Esophagus (tissue), 2 donors: Measurements from ENCODE around the gene CSH2. TPM values are rescaled to one million over a fixed set of nuclear protein-coding genes. Genes with fewer than 3 reads are reported as not detected.
"Not testable (repeated sequence)": the region's sequence is repeated elsewhere in the genome, so short reads cannot be mapped to it uniquely, and the experiment has no call there.

ENCODE experiments used
- H3K27ac ChIP-seq, 2 donors: one replicate each; pipeline ENCODE4 v1.5.1; 2013; ENCODE audit warnings: low read depth in 2 of 2, mild to moderate bottlenecking in 2 of 2, inconsistent platforms in 1 of 2, low read length in 1 of 2, moderate library complexity in 1 of 2
- H3K27me3 ChIP-seq, 2 donors: one replicate each; pipeline ENCODE4 v1.6.1; 2013; ENCODE audit warnings: low read length in 2 of 2, control low read depth in 1 of 2, mild to moderate bottlenecking in 1 of 2; ENCODE audit not compliant: insufficient read depth in 2 of 2, control insufficient read depth in 1 of 2
- H3K36me3 ChIP-seq, 2 donors: one replicate each; pipeline ENCODE4 v1.6.1; 2013; ENCODE audit warnings: low read length in 1 of 2; ENCODE audit not compliant: control insufficient read depth in 2 of 2, insufficient read depth in 2 of 2
- H3K4me1 ChIP-seq, 2 donors: one replicate each; pipeline ENCODE4 v1.6.1; 2013; ENCODE audit warnings: low read length in 1 of 2; ENCODE audit not compliant: control insufficient read depth in 2 of 2, insufficient read depth in 2 of 2
- H3K4me3 ChIP-seq, 2 donors: one replicate each; pipeline ENCODE4 v1.5.1; 2013; ENCODE audit warnings: low read length in 2 of 2, mild to moderate bottlenecking in 2 of 2, low read depth in 1 of 2, moderate library complexity in 1 of 2
- H3K9me3 ChIP-seq, 2 donors: one replicate each; pipeline ENCODE4 v1.6.1; 2013; ENCODE audit warnings: mild to moderate bottlenecking in 2 of 2, low read depth in 1 of 2, low read length in 1 of 2, moderate library complexity in 1 of 2; ENCODE audit not compliant: control insufficient read depth in 2 of 2, insufficient read depth in 1 of 2
- WGBS, 2 donors: extraction: QIAGEN DNeasy Blood & Tissue Kit; methylation state at CpG; one replicate each; pipeline ENCODE4 v1.1.7; 2013; 5-methylcytosine and 5-hydroxymethylcytosine counted together
- polyA plus RNA-seq, 2 donors: library from polyadenylated mRNA; stranded (reverse); fragments of 200-250 nt; gene quantifications; one replicate each; pipeline ENCODE4 v1.2.3, GENCODE V29; 2013
- donor health status: healthy with polysubstance abuse.
- donor health status: Bipolar disorder and iron deficiency.

The CSH2 gene
- polyA plus RNA-seq, result not detected

- H3K9me3 ChIP-seq, H3K27me3 ChIP-seq, H3K27ac ChIP-seq, H3K36me3 ChIP-seq, H3K4me1 ChIP-seq, H3K4me3 ChIP-seq: not testable (repeated sequence)
- WGBS, 2 donors, result 80 to 82% methylated on average over 6 to 7 of the region's 7 CpGs
Observed at GRCh38 chr17:63873577-63873976, at the start of gene CSH2. TSS of gene CSH2 (minus strand) at chr17:63873677. CDS start at chr17:63873614, 63 bp downstream.

- H3K27ac ChIP-seq, H3K9me3 ChIP-seq, H3K4me1 ChIP-seq, H3K27me3 ChIP-seq, H3K36me3 ChIP-seq, H3K4me3 ChIP-seq: not testable (repeated sequence)
- 74 to 81% methylated on average over 9 of the region's 9 CpGs for WGBS, 2 donors
Observed at GRCh38 chr17:63922402-63922801, 48.9 kb upstream of the CSH2 start.

GRCh38 chr17:63920779-63921178 is 47.3 kb upstream of the CSH2 start:
- H3K9me3 ChIP-seq, H3K36me3 ChIP-seq, H3K4me3 ChIP-seq, H3K27me3 ChIP-seq, H3K27ac ChIP-seq, H3K4me1 ChIP-seq: not testable (repeated sequence)
- 84 to 86% methylated on average over 5 of the region's 5 CpGs for WGBS, 2 donors

GRCh38 chr17:63920050-63920449 is 46.6 kb upstream of the CSH2 start:
- not testable (repeated sequence) for H3K27ac ChIP-seq, H3K36me3 ChIP-seq, H3K4me1 ChIP-seq, H3K27me3 ChIP-seq, H3K4me3 ChIP-seq, H3K9me3 ChIP-seq
- WGBS, 2 donors, result 78 to 80% methylated on average over 6 of the region's 6 CpGs

GRCh38 chr17:63919311-63919723 is 45.8 kb upstream of the CSH2 start:
- no peak overlapping the region for H3K27ac ChIP-seq
- H3K9me3 ChIP-seq, result no peaks in the 10 kb centered on the region
- no peaks in the 10 kb centered on the region for H3K27me3 ChIP-seq
- 44 to 45% methylated on average over 8 of the region's 8 CpGs for WGBS, 2 donors
- no peak overlapping the region for H3K4me3 ChIP-seq
- H3K4me1 ChIP-seq, result no peaks in the 10 kb centered on the region
- no peaks in the 10 kb centered on the region for H3K36me3 ChIP-seq

GRCh38 chr17:63918789-63919305 is 45.4 kb upstream of the CSH2 start, which contains the start of gene GH1:
TSS of gene GH1 (minus strand) at chr17:63918839. CDS start at chr17:63918776, 63 bp downstream.
- not testable (repeated sequence) for H3K4me1 ChIP-seq, H3K9me3 ChIP-seq, H3K27ac ChIP-seq, H3K27me3 ChIP-seq, H3K36me3 ChIP-seq, H3K4me3 ChIP-seq
- 45 to 50% methylated on average over 10 of the region's 10 CpGs for WGBS, 2 donors

- WGBS, 2 donors, result 54 to 60% methylated on average over 10 of the region's 10 CpGs
- no peaks in the 10 kb centered on the region for H3K27me3 ChIP-seq
- H3K36me3 ChIP-seq, result no peaks in the 10 kb centered on the region
- H3K27ac ChIP-seq, result no peak overlapping the region
- no peaks in the 10 kb centered on the region for H3K4me1 ChIP-seq
- no peaks in the 10 kb centered on the region for H3K9me3 ChIP-seq
- H3K4me3 ChIP-seq, result no peak overlapping the region
Observed at GRCh38 chr17:63918305-63918704, 44.8 kb upstream of the CSH2 start.

- no peak overlapping the region for H3K27ac ChIP-seq
- H3K9me3 ChIP-seq, result no peaks in the 10 kb centered on the region
- WGBS, 2 donors, result 78 to 79% methylated on average over 13 of the region's 13 CpGs
- no peaks in the 10 kb centered on the region for H3K27me3 ChIP-seq
- H3K36me3 ChIP-seq, result no peaks in the 10 kb centered on the region
- H3K4me1 ChIP-seq, result no peaks in the 10 kb centered on the region
- no peak overlapping the region for H3K4me3 ChIP-seq
Observed at GRCh38 chr17:63917646-63918045, 44.2 kb upstream of the CSH2 start.

- not testable (repeated sequence) for H3K9me3 ChIP-seq, H3K27ac ChIP-seq, H3K4me1 ChIP-seq, H3K27me3 ChIP-seq, H3K36me3 ChIP-seq, H3K4me3 ChIP-seq
- 79 to 86% methylated on average over 7 to 11 of the region's 11 CpGs for WGBS, 2 donors
Observed at GRCh38 chr17:63917206-63917605, 43.7 kb upstream of the CSH2 start.

- H3K27me3 ChIP-seq, result no peaks in the 10 kb centered on the region
- no peak overlapping the region for H3K4me3 ChIP-seq
- H3K4me1 ChIP-seq, result no peaks in the 10 kb centered on the region
- H3K9me3 ChIP-seq, result no peaks in the 10 kb centered on the region
- no peak overlapping the region for H3K27ac ChIP-seq
- WGBS, 2 donors, result 81 to 83% methylated on average over 12 of the region's 12 CpGs
- H3K36me3 ChIP-seq, result no peaks in the 10 kb centered on the region
Observed at GRCh38 chr17:63916566-63917185, 43.2 kb upstream of the CSH2 start.
